SK-N-SH (cell line): Measurements from ENCODE around the gene CHID1. TPM values are rescaled to one million over a fixed set of nuclear protein-coding genes. Genes with fewer than 3 reads are reported as not detected.

Experiments used
- CTCF ChIA-PET: fragments of 300-600, 350-600 bp; formaldehyde crosslinking; extraction: SDS; loops from one replicate; lab custom pipeline; 2021; lab: Yijun Ruan, JAX
- POLR2A ChIA-PET: fragments of 350-600 bp; sonication (Branson Sonifier 250); formaldehyde crosslinking; extraction: SDS; loops from one replicate; lab custom pipeline; 2020; ENCODE audit warnings: antibody characterized with exemption, inconsistent platforms; lab: Yijun Ruan, JAX
- DNase-seq: peaks from one replicate; pipeline ENCODE4 v3.0.0; 2012
- H2AFZ ChIP-seq: fragments of 200-600 bp; sonication (generic); 2 replicates; pipeline ENCODE4 v1.8.1; 2016; ENCODE audit warnings: antibody characterized with exemption, mild to moderate bottlenecking, low read depth
- H3F3A ChIP-seq: fragments of 200-600 bp; sonication (generic); replicated peaks from 2 replicates; pipeline ENCODE3; 2016; ENCODE audit warnings: antibody characterized with exemption, mild to moderate bottlenecking; ENCODE audit not compliant: insufficient read depth
- H3K27ac ChIP-seq, 2 experiments: fragments of 200-500 bp in 1 of 2; fragments of 200-600 bp in 1 of 2; sonication (Bioruptor generic) in 1 of 2; sonication (generic), shearing (Covaris generic) in 1 of 2; 2 replicates each; pipeline versions ENCODE4 v1.5.1 to v1.6.1; 2014 to 2016; ENCODE audit warnings: low read depth in 2 of 2, inconsistent platforms in 1 of 2, low read length in 1 of 2, mild to moderate bottlenecking in 1 of 2, mixed read lengths in 1 of 2
- H3K27me3 ChIP-seq: fragments of 200-600 bp; sonication (generic), shearing (Covaris generic); 2 replicates; pipeline ENCODE4 v1.6.1; 2016; ENCODE audit warnings: mixed run types; ENCODE audit not compliant: insufficient read depth
- H3K36me3 ChIP-seq, 2 experiments: fragments of 200-500 bp in 1 of 2; fragments of 200-600 bp in 1 of 2; sonication (Bioruptor generic) in 1 of 2; sonication (generic) in 1 of 2; replicated peaks in 1 of 2; 2 replicates each; pipeline versions ENCODE3 to v1.5.1; 2014 to 2016; ENCODE audit warnings: low read length in 1 of 2, mild to moderate bottlenecking in 1 of 2; ENCODE audit not compliant: insufficient read depth in 2 of 2, control insufficient read depth in 1 of 2
- H3K4me1 ChIP-seq, 2 experiments: fragments of 200-500 bp in 1 of 2; fragments of 200-600 bp in 1 of 2; sonication (Bioruptor generic) in 1 of 2; sonication (generic), shearing (Covaris generic) in 1 of 2; 2 replicates each; pipeline versions ENCODE4 v1.5.1 to v1.6.1; 2014 to 2016; ENCODE audit warnings: low read depth in 1 of 2, low read length in 1 of 2, mixed run types in 1 of 2; ENCODE audit not compliant: insufficient read depth in 2 of 2, control insufficient read depth in 1 of 2
- H3K4me2 ChIP-seq: fragments of 200-600 bp; sonication (generic), shearing (Covaris generic); 2 replicates; pipeline ENCODE4 v1.6.1; 2017; ENCODE audit warnings: mixed run types
- H3K4me3 ChIP-seq, 2 experiments: fragments of 200-500 bp in 1 of 2; fragments of 200-600 bp in 1 of 2; sonication (Bioruptor generic) in 1 of 2; sonication (generic), shearing (Covaris generic) in 1 of 2; 2 replicates each; pipeline versions ENCODE4 v1.5.1 to v1.8.1; 2014 to 2016; ENCODE audit warnings: low read depth in 2 of 2, inconsistent platforms in 1 of 2, low read length in 1 of 2, mild to moderate bottlenecking in 1 of 2, mixed read lengths in 1 of 2, moderate library complexity in 1 of 2
- H3K79me2 ChIP-seq: fragments of 200-600 bp; sonication (generic); 2 replicates; pipeline ENCODE4 v1.8.1; 2017; ENCODE audit warnings: mild to moderate bottlenecking; ENCODE audit not compliant: insufficient read depth
- H3K9ac ChIP-seq: fragments of 200-600 bp; sonication (generic); 2 replicates; pipeline ENCODE4 v1.6.1; 2017; ENCODE audit warnings: mixed run types
- H3K9me2 ChIP-seq: fragments of 200-600 bp; sonication (generic); 2 replicates; pipeline ENCODE4 v1.6.1; 2017; ENCODE audit warnings: mixed run types
- H3K9me3 ChIP-seq: fragments of 200-600 bp; sonication (generic); 2 replicates; pipeline ENCODE4 v1.6.1; 2017; ENCODE audit warnings: mixed run types, mild to moderate bottlenecking, moderate library complexity
- H4K20me1 ChIP-seq: fragments of 200-600 bp; sonication (generic); 2 replicates; pipeline ENCODE4 v1.6.1; 2017; ENCODE audit warnings: mild to moderate bottlenecking, mixed run types; ENCODE audit not compliant: insufficient read depth
- ELF1 ChIP-seq: IDR thresholded peaks from 2 replicates; pipeline ENCODE4 v1.4.0; 2012
- FOSL2 ChIP-seq: IDR thresholded peaks from 2 replicates; pipeline ENCODE4 v1.4.0; 2012; ENCODE audit warnings: low read depth, mild to moderate bottlenecking, moderate library complexity, borderline replicate concordance
- MEF2A ChIP-seq: IDR thresholded peaks from 2 replicates; pipeline ENCODE4 v1.4.0; 2012; ENCODE audit warnings: low read depth, borderline replicate concordance
- MXI1 ChIP-seq: IDR thresholded peaks from 2 replicates; pipeline ENCODE4 v1.6.1; 2012; ENCODE audit warnings: mild to moderate bottlenecking, low read depth, low read length, improper control_type of control experiment
- NFIC ChIP-seq: IDR thresholded peaks from 2 replicates; pipeline ENCODE4 v1.4.0; 2012; ENCODE audit warnings: borderline replicate concordance
- NRF1 ChIP-seq: IDR thresholded peaks from 2 replicates; pipeline ENCODE4 v1.6.1; 2012; ENCODE audit warnings: low read depth, mild to moderate bottlenecking, low read length
- POLR2AphosphoS5 ChIP-seq: IDR thresholded peaks from 2 replicates; pipeline ENCODE4 v1.6.1; 2012; ENCODE audit warnings: low read depth, low read length
- RAD21 ChIP-seq: IDR thresholded peaks from 2 replicates; pipeline ENCODE4 v1.6.1; 2012; ENCODE audit warnings: mild to moderate bottlenecking, low read length
- RCOR1 ChIP-seq: fragments of 150-350 bp; IDR thresholded peaks from 2 replicates; pipeline ENCODE4 v1.6.1; 2017; ENCODE audit warnings: antibody characterized with exemption, low read length
- RFX5 ChIP-seq: IDR thresholded peaks from 2 replicates; pipeline ENCODE4 v1.6.1; 2012; ENCODE audit warnings: mild to moderate bottlenecking, improper control_type of control experiment, low read length
- RXRA ChIP-seq: IDR thresholded peaks from 2 replicates; pipeline ENCODE4 v1.4.0; 2012; ENCODE audit warnings: low read depth, mild to moderate bottlenecking, borderline replicate concordance
- SMC3 ChIP-seq: IDR thresholded peaks from 2 replicates; pipeline ENCODE4 v1.6.1; 2012; ENCODE audit warnings: low read depth, low read length, improper control_type of control experiment
- TEAD4 ChIP-seq: IDR thresholded peaks from 2 replicates; pipeline ENCODE4 v1.4.0; 2012; ENCODE audit warnings: mild to moderate bottlenecking, borderline replicate concordance; ENCODE audit not compliant: insufficient read depth
- WGBS: methylation state at CpG from one replicate; pipeline ENCODE4 v1.1.6; 2017; ENCODE audit warnings: low lambda C conversion rate; 5-methylcytosine and 5-hydroxymethylcytosine counted together
- polyA plus RNA-seq, 3 experiments: library from polyadenylated mRNA; depleted of rRNA; stranded (reverse); fragments of >200 nt; gene quantifications; 2 replicates each; pipeline ENCODE4 v1.2.3, GENCODE V29; 2012
- TF ChIP-seq, protein P1 (sequence below): fragments of 150-350 bp; IDR thresholded peaks from 2 replicates; pipeline ENCODE4 v1.6.1; 2016; ENCODE audit warnings: mild to moderate bottlenecking, low read depth, low read length
- TF ChIP-seq, protein P2 (sequence below): IDR thresholded peaks from 2 replicates; pipeline ENCODE4 v1.6.1; 2012; ENCODE audit warnings: mild to moderate bottlenecking, low read depth, low read length, moderate library complexity
- TF ChIP-seq, protein P3 (sequence below): IDR thresholded peaks from 2 replicates; pipeline ENCODE4; 2012
- TF ChIP-seq, protein P4 (sequence below): IDR thresholded peaks from 2 replicates; pipeline ENCODE4 v1.4.0; 2012; ENCODE audit warnings: low read depth, borderline replicate concordance

CHID1 gene
- polyA plus RNA-seq, 1 of the 3 experiments (the other 2 are of a cell fraction) = 231 TPM

DNA sequence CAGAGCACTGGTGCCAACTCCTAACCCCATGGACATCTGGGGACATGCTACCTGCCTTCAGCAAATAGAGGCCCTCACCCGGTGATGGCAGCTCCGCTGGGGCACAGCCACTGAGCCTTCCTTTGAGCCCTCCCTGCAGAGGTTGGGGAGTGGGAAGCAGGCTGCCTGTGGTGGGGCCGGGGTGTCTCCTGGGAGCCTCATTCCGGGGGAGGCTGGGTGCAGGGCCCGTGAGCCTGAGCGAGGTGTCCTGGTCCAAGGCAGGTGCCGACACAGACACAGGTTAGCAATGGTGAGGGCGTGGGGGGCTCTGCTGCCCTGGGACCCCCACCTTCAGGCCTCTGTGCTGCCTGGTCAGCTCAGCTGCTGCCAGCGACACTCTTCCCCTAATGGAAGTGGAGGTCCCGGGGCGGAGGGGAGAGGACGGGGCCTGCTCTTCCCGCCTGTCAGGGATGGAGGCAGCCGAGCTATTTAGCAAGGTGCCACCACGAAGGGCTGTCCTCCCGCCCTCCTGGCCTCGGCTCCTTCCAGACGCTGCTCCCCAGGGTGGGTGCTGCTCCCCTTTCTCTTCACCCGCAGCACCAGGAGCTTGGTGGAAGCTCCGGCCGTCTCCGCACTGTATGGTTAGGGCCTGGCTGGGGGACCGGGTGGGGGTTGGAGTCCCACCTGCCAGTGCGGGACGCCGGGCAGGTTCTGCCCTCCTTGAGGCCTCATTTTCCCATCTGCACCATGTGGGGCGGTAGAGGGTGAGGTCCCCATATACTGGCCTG, 56.7 kb downstream of the CHID1 start:
- no peak overlapping the region for H2AFZ ChIP-seq
- H3K4me3 ChIP-seq = no peak overlapping the region
- H3K9me3 ChIP-seq = no peaks in the 10 kb centered on the region
- peaks cover 3 to 67% of the 10 kb centered on the region in 2 experiments; a peak in 3 of 4 replicates for H3K4me1 ChIP-seq
- H3K79me2 ChIP-seq = peaks cover 22% of the 10 kb centered on the region; the same call in 1 of the 2 replicates
- no peaks in the 10 kb centered on the region for H3K9me2 ChIP-seq
- no peaks in the 10 kb centered on the region for H3K27me3 ChIP-seq
- TF ChIP-seq MEF2A (no peak), NRF1 (no peak), RXRA (no peak), FOSL2 (no peak), TEAD4 (no peak), RCOR1 (no peak), POLR2AphosphoS5 (no peak)
- TF ChIP-seq, protein P1, sequence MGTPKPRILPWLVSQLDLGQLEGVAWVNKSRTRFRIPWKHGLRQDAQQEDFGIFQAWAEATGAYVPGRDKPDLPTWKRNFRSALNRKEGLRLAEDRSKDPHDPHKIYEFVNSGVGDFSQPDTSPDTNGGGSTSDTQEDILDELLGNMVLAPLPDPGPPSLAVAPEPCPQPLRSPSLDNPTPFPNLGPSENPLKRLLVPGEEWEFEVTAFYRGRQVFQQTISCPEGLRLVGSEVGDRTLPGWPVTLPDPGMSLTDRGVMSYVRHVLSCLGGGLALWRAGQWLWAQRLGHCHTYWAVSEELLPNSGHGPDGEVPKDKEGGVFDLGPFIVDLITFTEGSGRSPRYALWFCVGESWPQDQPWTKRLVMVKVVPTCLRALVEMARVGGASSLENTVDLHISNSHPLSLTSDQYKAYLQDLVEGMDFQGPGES = no peak
- ChIA-PET POLR2A (no interaction called here), CTCF (interaction anchor here (1.0 to 1.6 kb wide), 3 partner anchors 10 to 200 kb away, joined by 3 to 4 read pairs (median 4); no protein-coding TSS in a partner anchor)
- no peak overlapping the region; a peak in 1 of 4 replicates for H3K27ac ChIP-seq
- 97% methylated on average over 12 of the region's 27 CpGs for WGBS
- no peaks in the 10 kb centered on the region for H3F3A ChIP-seq
- DNase-seq = no peak
- H3K36me3 ChIP-seq = no peaks in the 10 kb centered on the region
- no peak overlapping the region for H3K4me2 ChIP-seq
- H3K9ac ChIP-seq = no peak overlapping the region
- peaks cover 84% of the 10 kb centered on the region for H4K20me1 ChIP-seq

DNA sequence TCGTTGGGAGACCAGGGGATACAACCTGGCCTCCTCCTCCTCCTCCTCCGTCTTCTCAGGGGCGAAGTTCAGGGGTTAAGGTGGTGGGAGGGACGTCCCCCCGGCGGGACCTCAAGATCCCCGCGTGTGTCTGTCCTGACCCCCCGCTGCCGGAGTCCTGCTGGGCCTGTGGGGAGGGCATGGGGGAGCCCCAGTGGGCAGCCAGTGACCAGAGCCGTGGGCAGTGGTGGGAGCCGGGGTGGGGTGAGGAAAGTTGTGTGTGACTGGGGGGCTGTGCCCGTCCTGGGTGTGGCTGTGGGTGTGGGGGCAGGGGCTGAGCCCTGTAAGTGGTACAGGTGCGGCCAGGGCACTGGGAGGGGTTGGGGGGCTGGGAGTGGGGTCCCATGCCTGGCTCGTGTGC, 57.8 kb downstream of the CHID1 start:
- Histone ChIP-seq H3K36me3 (no peaks in the 10 kb centered on the region), H2AFZ (no peak overlapping the region), H3K9me3 (no peaks in the 10 kb centered on the region), H3F3A (no peaks in the 10 kb centered on the region), H3K4me1 (peaks cover 8 to 62% of the 10 kb centered on the region in 2 experiments; a peak in 3 of 4 replicates), H3K27ac (no peak overlapping the region), H4K20me1 (peaks cover 87% of the 10 kb centered on the region), H3K27me3 (no peaks in the 10 kb centered on the region), H3K4me3 (no peak overlapping the region), H3K9me2 (no peaks in the 10 kb centered on the region), H3K4me2 (no peak overlapping the region), H3K9ac (no peak overlapping the region), H3K79me2 (peaks cover 33% of the 10 kb centered on the region; the same call in 1 of the 2 replicates)
- no peak for DNase-seq
- POLR2A ChIA-PET = interaction anchor here (0.7 kb wide), 1 partner anchor 33 kb away, joined by 4 read pairs; no protein-coding TSS in a partner anchor
- TF ChIP-seq FOSL2 (no peak), MXI1 (no peak), NFIC (no peak), SMC3 (no peak), ELF1 (no peak), RFX5 (no peak), RAD21 (no peak)
- TF ChIP-seq, protein P2, sequence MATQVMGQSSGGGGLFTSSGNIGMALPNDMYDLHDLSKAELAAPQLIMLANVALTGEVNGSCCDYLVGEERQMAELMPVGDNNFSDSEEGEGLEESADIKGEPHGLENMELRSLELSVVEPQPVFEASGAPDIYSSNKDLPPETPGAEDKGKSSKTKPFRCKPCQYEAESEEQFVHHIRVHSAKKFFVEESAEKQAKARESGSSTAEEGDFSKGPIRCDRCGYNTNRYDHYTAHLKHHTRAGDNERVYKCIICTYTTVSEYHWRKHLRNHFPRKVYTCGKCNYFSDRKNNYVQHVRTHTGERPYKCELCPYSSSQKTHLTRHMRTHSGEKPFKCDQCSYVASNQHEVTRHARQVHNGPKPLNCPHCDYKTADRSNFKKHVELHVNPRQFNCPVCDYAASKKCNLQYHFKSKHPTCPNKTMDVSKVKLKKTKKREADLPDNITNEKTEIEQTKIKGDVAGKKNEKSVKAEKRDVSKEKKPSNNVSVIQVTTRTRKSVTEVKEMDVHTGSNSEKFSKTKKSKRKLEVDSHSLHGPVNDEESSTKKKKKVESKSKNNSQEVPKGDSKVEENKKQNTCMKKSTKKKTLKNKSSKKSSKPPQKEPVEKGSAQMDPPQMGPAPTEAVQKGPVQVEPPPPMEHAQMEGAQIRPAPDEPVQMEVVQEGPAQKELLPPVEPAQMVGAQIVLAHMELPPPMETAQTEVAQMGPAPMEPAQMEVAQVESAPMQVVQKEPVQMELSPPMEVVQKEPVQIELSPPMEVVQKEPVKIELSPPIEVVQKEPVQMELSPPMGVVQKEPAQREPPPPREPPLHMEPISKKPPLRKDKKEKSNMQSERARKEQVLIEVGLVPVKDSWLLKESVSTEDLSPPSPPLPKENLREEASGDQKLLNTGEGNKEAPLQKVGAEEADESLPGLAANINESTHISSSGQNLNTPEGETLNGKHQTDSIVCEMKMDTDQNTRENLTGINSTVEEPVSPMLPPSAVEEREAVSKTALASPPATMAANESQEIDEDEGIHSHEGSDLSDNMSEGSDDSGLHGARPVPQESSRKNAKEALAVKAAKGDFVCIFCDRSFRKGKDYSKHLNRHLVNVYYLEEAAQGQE = no peak
- TF ChIP-seq, protein P3, sequence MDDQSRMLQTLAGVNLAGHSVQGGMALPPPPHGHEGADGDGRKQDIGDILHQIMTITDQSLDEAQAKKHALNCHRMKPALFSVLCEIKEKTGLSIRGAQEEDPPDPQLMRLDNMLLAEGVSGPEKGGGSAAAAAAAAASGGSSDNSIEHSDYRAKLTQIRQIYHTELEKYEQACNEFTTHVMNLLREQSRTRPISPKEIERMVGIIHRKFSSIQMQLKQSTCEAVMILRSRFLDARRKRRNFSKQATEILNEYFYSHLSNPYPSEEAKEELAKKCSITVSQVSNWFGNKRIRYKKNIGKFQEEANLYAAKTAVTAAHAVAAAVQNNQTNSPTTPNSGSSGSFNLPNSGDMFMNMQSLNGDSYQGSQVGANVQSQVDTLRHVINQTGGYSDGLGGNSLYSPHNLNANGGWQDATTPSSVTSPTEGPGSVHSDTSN = no peak
- TF ChIP-seq, protein P4, sequence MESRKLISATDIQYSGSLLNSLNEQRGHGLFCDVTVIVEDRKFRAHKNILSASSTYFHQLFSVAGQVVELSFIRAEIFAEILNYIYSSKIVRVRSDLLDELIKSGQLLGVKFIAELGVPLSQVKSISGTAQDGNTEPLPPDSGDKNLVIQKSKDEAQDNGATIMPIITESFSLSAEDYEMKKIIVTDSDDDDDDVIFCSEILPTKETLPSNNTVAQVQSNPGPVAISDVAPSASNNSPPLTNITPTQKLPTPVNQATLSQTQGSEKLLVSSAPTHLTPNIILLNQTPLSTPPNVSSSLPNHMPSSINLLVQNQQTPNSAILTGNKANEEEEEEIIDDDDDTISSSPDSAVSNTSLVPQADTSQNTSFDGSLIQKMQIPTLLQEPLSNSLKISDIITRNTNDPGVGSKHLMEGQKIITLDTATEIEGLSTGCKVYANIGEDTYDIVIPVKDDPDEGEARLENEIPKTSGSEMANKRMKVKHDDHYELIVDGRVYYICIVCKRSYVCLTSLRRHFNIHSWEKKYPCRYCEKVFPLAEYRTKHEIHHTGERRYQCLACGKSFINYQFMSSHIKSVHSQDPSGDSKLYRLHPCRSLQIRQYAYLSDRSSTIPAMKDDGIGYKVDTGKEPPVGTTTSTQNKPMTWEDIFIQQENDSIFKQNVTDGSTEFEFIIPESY = no peak
- WGBS = 90% methylated on average over 12 of the region's 15 CpGs
- CTCF ChIA-PET = interaction anchor here (2.2 kb wide), 1 partner anchor 198 kb away, joined by 24 read pairs; no protein-coding TSS in a partner anchor
